CD4-positive, alpha-beta T cell (primary cell): Measurements from ENCODE around the gene COMMD3. TPM values are rescaled to one million over a fixed set of nuclear protein-coding genes. Genes with fewer than 3 reads are reported as not detected.
"Not testable (repeated sequence)": the region's sequence is repeated elsewhere in the genome, so short reads cannot be mapped to it uniquely, and the experiment has no call there.

ENCODE experiments used
- ATAC-seq: fragments of 200-7000 bp; cut with Tn5 transposase; one replicate; pipeline ENCODE4 v1.10.0; 2022; ENCODE audit warnings: mild to moderate bottlenecking; ENCODE audit not compliant: poor library complexity
- CTCF ChIA-PET: fragments of 350-600 bp; sonication (Branson Sonifier 250); formaldehyde crosslinking; loops from one replicate; lab custom pipeline; 2021; ENCODE audit warnings: antibody characterized with exemption, inconsistent platforms; lab: Charles Lee
- POLR2A ChIA-PET: fragments of 350-600 bp; sonication (Branson Sonifier 250); formaldehyde crosslinking; loops from one replicate; lab custom pipeline; 2021; ENCODE audit warnings: antibody characterized with exemption, inconsistent platforms; lab: Charles Lee
- DNase-seq, 14 experiments: peaks; one replicate each; pipeline ENCODE4 v3.0.0-alpha.2; 2013 to 2020; ENCODE audit warnings: mixed read lengths in 2 of 14
- H3K27ac ChIP-seq, 2 donors: one replicate each; pipeline versions ENCODE4 v1.5.1 to v1.7.0; 2013; ENCODE audit warnings: low read length in 2 of 2, low read depth in 1 of 2, mild to moderate bottlenecking in 1 of 2
- H3K27me3 ChIP-seq, 2 experiments: 1 replicate in 1 of 2; 2 replicates in 1 of 2; pipeline versions ENCODE4 v1.6.1 to v1.7.0; 2013; ENCODE audit warnings: low read length in 2 of 2, control low read depth in 1 of 2, mild to moderate bottlenecking in 1 of 2, moderate library complexity in 1 of 2; ENCODE audit not compliant: insufficient read depth in 2 of 2, control insufficient read depth in 1 of 2
- H3K36me3 ChIP-seq: one replicate; pipeline ENCODE4 v1.6.1; 2013; ENCODE audit warnings: low read length, control low read depth; ENCODE audit not compliant: insufficient read depth
- H3K4me1 ChIP-seq: one replicate; pipeline ENCODE4 v1.6.1; 2013; ENCODE audit warnings: low read length, control low read depth; ENCODE audit not compliant: insufficient read depth
- H3K4me3 ChIP-seq: one replicate; pipeline ENCODE4 v1.5.1; 2013; ENCODE audit warnings: mild to moderate bottlenecking, low read length, moderate library complexity
- H3K9me3 ChIP-seq, 2 experiments: 1 replicate in 1 of 2; 2 replicates in 1 of 2; pipeline versions ENCODE4 v1.6.1 to v1.7.0; 2013; ENCODE audit warnings: low read length in 2 of 2, mild to moderate bottlenecking in 2 of 2, control low read depth in 1 of 2, moderate library complexity in 1 of 2; ENCODE audit not compliant: control insufficient read depth in 1 of 2, insufficient read depth in 1 of 2
- H3K27ac Mint-ChIP-seq: one replicate; pipeline ENCODE4 v1.8.0; 2020; ENCODE audit warnings: mixed read lengths
- H3K27me3 Mint-ChIP-seq: one replicate; pipeline ENCODE4 v1.8.0; 2021; ENCODE audit warnings: mixed read lengths
- H3K36me3 Mint-ChIP-seq: one replicate; pipeline ENCODE4 v1.8.0; 2021; ENCODE audit warnings: low read depth, mixed read lengths
- H3K4me1 Mint-ChIP-seq: one replicate; pipeline ENCODE4 v1.8.0; 2021; ENCODE audit warnings: low read depth, mixed read lengths
- H3K4me3 Mint-ChIP-seq: one replicate; pipeline ENCODE4 v1.8.0; 2020; ENCODE audit warnings: mild to moderate bottlenecking, mixed read lengths
- H3K9me3 Mint-ChIP-seq: one replicate; pipeline ENCODE4 v1.8.0; 2020; ENCODE audit warnings: mixed read lengths
- intact Hi-C, 2 experiments: fragments of 100-400 bp; cut with DNase I in 1 of 2; cut with micrococcal nuclease in 1 of 2; formaldehyde crosslinking; loops; one replicate each; pipeline versions ENCODE4 v1.15.1 to v1.9.0; 2023 to 2025; cut with DNase I, micrococcal nuclease
- total RNA-seq, 174 experiments: library from RNA in 2 of 174; stranded (reverse) in 2 of 174; gene quantifications; one replicate each; pipeline ENCODE4 v1.2.3 and lab custom pipeline; 2021 to 2026
- TF ChIP-seq, protein P1 (sequence below): fragments of 200-600 bp; IDR thresholded peaks from one replicate; pipeline ENCODE4 v1.8.0; 2022; ENCODE audit warnings: antibody characterized with exemption, mild to moderate bottlenecking

Gene COMMD3
- total RNA-seq, 2 experiments from 2014 or later = 43.2 to 51.0 TPM

DNA sequence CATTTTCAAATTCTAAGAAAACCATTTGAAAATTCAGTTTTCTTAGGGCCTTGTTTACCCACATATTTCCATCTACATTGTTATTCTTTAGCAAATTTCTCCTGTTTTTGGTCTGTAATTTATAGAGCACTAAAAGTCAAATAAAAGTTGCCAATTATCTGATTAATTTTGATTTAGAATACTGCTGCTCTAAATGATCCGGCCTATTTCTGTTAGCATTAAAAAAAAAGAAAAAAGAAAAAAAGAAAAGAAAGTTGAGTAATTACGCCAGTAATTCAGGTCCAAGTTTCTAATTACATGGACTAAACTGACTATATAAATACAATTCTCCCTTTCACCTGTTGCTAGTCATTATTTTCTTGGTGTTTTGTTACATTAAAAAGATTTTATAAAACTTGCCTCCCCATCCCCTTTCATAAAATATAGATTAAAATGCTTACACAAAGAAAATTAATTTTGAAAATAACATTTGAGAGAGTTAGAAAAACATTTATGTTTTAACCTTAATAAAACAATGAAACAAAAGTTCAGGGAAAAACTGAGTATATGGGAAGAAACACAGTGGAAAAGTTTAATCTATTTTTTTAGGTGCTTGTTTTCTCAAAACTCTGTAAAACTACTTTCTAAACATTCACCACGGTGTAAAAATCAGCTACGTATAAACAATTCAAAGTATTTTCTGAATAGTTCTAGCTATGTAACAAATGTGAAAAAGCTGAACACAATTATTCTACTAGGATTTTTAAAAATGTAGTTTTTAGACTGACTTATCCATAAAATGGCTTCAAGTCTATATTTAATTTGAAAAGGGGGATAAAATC lies 6.8 kb upstream of the COMMD3 start:
- intact Hi-C loops = no loop called here
- ChIA-PET POLR2A (no interaction called here), CTCF (interaction anchor here (1.6 kb wide), 1 partner anchor 14 kb away, joined by 3 read pairs; no protein-coding TSS in a partner anchor)

DNA sequence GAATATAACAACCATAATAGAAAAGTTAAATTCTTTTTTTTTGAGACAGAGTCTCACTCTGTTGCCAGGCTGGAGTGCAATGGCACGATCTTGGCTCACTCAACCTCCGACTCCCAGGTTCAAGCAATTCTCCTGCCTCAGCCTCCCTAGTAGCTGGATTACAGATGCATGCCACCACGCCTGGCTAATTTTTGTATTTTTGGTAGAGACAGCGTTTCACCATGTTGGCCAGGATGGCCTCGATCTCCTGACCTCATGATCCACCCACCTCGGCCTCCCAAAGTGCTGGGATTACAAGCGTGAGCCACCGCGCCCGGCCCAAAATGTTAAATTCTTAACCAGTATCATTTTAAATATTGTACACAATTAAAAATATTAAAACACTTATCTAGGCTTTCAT lies 6.2 kb upstream of the COMMD3 start:
- H3K27ac ChIP-seq, H3K27ac Mint-ChIP-seq, DNase-seq, H3K4me1 Mint-ChIP-seq, H3K9me3 ChIP-seq, ATAC-seq, H3K4me3 Mint-ChIP-seq, H3K36me3 Mint-ChIP-seq, H3K27me3 ChIP-seq, H3K36me3 ChIP-seq, H3K4me1 ChIP-seq, H3K4me3 ChIP-seq, H3K9me3 Mint-ChIP-seq, H3K27me3 Mint-ChIP-seq, POLR2A ChIA-PET: not testable (repeated sequence)
- CTCF ChIA-PET = interaction anchor here (1.6 kb wide), 1 partner anchor 15 kb away, joined by 3 read pairs; no protein-coding TSS in a partner anchor
- intact Hi-C loops = loop anchor here in 1 of 2 experiments (5.0 kb wide), 2 partner anchors 48 to 303 kb away; no protein-coding TSS in a partner anchor

More for the DNA sequence above, 6.8 kb upstream of the COMMD3 start:
- no peaks in the 10 kb centered on the region for H3K4me1 Mint-ChIP-seq
- H3K27ac Mint-ChIP-seq = no peak overlapping the region
- DNase-seq (no peak), ATAC-seq (no peak)
- H3K27me3 Mint-ChIP-seq = no peaks in the 10 kb centered on the region
- TF ChIP-seq, protein P1, sequence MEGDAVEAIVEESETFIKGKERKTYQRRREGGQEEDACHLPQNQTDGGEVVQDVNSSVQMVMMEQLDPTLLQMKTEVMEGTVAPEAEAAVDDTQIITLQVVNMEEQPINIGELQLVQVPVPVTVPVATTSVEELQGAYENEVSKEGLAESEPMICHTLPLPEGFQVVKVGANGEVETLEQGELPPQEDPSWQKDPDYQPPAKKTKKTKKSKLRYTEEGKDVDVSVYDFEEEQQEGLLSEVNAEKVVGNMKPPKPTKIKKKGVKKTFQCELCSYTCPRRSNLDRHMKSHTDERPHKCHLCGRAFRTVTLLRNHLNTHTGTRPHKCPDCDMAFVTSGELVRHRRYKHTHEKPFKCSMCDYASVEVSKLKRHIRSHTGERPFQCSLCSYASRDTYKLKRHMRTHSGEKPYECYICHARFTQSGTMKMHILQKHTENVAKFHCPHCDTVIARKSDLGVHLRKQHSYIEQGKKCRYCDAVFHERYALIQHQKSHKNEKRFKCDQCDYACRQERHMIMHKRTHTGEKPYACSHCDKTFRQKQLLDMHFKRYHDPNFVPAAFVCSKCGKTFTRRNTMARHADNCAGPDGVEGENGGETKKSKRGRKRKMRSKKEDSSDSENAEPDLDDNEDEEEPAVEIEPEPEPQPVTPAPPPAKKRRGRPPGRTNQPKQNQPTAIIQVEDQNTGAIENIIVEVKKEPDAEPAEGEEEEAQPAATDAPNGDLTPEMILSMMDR = no peak
- Histone ChIP-seq H3K27ac (no peak overlapping the region), H3K4me3 (no peak overlapping the region), H3K9me3 (no peaks in the 10 kb centered on the region), H3K36me3 (no peaks in the 10 kb centered on the region), H3K4me1 (no peaks in the 10 kb centered on the region), H3K27me3 (peaks cover 0 to 4% of the 10 kb centered on the region in 2 experiments)
- no peaks in the 10 kb centered on the region for H3K36me3 Mint-ChIP-seq
- no peak overlapping the region for H3K4me3 Mint-ChIP-seq
- H3K9me3 Mint-ChIP-seq = no peaks in the 10 kb centered on the region

DNA sequence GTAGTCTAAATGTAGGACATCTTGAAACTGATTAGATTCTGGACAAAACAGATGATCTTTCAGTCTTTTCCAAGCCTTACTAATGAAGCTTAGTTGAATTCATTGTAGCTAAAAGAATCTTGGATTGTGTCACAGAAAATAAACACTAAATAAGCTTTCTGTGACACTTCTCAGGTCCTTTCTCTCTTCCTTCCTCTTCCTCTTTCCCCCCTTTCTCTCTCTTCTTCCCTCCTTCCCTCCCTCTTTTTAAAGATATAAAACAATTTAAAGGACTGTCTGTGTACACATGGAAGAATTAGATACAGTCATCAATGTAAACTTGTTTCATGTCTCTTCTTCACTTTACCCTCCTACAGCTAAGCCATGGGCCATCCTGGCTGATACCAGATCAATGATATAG lies 5.3 kb upstream of the COMMD3 start:
- peaks cover 5% of the 10 kb centered on the region for H3K4me1 ChIP-seq
- TF ChIP-seq, protein P1 = no peak
- peaks cover 14% of the 10 kb centered on the region for H3K4me1 Mint-ChIP-seq
- peaks cover 5% of the 10 kb centered on the region for H3K27me3 Mint-ChIP-seq
- H3K9me3 ChIP-seq = no peaks in the 10 kb centered on the region
- no peaks in the 10 kb centered on the region for H3K36me3 ChIP-seq
- no peak overlapping the region for H3K27ac ChIP-seq
- H3K4me3 Mint-ChIP-seq = no peak overlapping the region
- peaks cover 5% of the 10 kb centered on the region for H3K36me3 Mint-ChIP-seq
- ATAC-seq (no peak), DNase-seq (no peak)
- no peaks in the 10 kb centered on the region for H3K9me3 Mint-ChIP-seq
- intact Hi-C loops = loop anchor here in 1 of 2 experiments (5.0 kb wide), 2 partner anchors 49 to 304 kb away; no protein-coding TSS in a partner anchor
- ChIA-PET POLR2A (no interaction called here), CTCF (interaction anchor here (1.6 kb wide), 1 partner anchor 16 kb away, joined by 3 read pairs; no protein-coding TSS in a partner anchor)
- no peak overlapping the region for H3K27ac Mint-ChIP-seq
- peaks cover 0 to under 1% of the 10 kb centered on the region in 2 experiments for H3K27me3 ChIP-seq
- H3K4me3 ChIP-seq = no peak overlapping the region
